HG02981 (cell line): ENCODE data around the gene IFT27.

ENCODE experiments used
- ATAC-seq: cut with Tn5 transposase; IDR thresholded peaks from one replicate; pipeline ENCODE4 v1.9.1; 2021; ENCODE audit warnings: mild to moderate bottlenecking, moderate library complexity; ENCODE audit not compliant: unreplicated experiment

IFT27 gene

GRCh38 chr22:36728505-36728904, 47.4 kb downstream of the IFT27 start:
- ATAC-seq: no peak

- ATAC-seq: no peak
These were observed 47.9 kb downstream of the IFT27 start for GRCh38 chr22:36727927-36728488.

GRCh38 chr22:36727110-36727509, 48.8 kb downstream of the IFT27 start:
- no peak for ATAC-seq

- ATAC-seq: no peak
These were observed 49.9 kb downstream of the IFT27 start for GRCh38 chr22:36726007-36726380.

GRCh38 chr22:36725366-36726006, 50.4 kb downstream of the IFT27 start:
- no peak for ATAC-seq

GRCh38 chr22:36724836-36725235, 51.1 kb downstream of the IFT27 start:
- ATAC-seq: no peak

GRCh38 chr22:36722055-36722454, 53.9 kb downstream of the IFT27 start:
- no peak for ATAC-seq

- no peak for ATAC-seq
These were observed 60.3 kb downstream of the IFT27 start for GRCh38 chr22:36715647-36716046.

- no peak for ATAC-seq
These were observed 61.8 kb downstream of the IFT27 start for GRCh38 chr22:36714110-36714509.

- no peak for ATAC-seq
These were observed 62.5 kb downstream of the IFT27 start for GRCh38 chr22:36713436-36713835.
